ENCODE measurements around the gene PGM5. TPM values are rescaled to one million over a fixed set of nuclear protein-coding genes. Genes with fewer than 3 reads are reported as not detected.

Gene PGM5
- total RNA-seq, 1 experiment from 2014 or later = not detected

DNA sequence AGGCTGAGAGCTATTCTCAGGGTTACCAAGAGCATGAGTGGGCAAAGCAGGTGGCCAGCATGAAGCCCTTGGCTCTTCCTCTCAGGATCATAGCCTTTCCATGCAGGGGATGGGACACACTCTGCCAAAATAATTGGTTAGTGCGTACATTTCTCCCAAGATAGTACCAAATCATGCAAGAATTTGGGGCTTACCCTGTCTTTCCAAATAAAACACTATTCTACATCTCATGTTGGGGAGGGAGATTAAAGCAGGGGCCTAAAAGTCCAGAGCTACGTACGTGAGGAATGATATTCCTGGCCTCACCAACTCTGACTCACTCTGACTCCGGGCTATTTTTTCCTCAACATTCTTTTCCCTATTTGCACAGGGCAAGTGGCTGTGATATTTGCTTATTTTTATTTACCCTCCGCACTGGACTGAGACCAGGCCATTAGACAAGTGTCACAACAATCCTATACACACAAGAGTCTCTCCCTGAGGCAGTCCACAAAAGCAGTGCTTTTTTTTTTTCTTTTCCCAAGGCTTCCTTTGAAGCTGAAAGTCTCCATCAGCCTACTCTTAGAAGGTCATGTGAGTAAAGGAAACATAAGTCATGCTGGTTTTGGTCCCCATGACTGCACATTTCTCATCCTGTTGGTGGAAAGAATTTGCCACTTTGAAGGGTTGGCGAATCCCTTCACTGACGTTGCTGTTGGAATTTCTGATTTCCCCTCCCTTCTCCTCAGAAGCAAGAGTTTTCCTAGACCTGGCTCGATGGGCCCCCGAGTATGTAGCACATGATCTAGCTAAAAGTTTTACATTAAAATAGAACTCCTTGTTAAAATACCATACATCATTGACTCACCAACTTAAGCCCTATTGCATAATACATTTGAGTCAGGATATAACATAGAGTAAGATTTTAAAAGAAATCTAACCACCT is 144.3 kb downstream of the PGM5 start:
- H3K14ac ChIP-seq (ENCODE audit: insufficient read depth, low read length) = no peak overlapping the region
- no peak overlapping the region for H4K91ac ChIP-seq (ENCODE audit: insufficient read length, low read depth, low read length)
- no peak overlapping the region for H2BK20ac ChIP-seq (ENCODE audit: low read depth, low read length, poor library complexity, severe bottlenecking)
- no peak overlapping the region for H4K5ac ChIP-seq (ENCODE audit: insufficient read length, low read depth, low read length)
- no peak overlapping the region for H2AK5ac ChIP-seq (ENCODE audit: insufficient read length, low read length)
- no peak overlapping the region for H3K4ac ChIP-seq (ENCODE audit: low read depth, low read length)
- no peak overlapping the region for H3K4me2 ChIP-seq (ENCODE audit: insufficient read depth, insufficient read length, low read length)
- no peaks in the 10 kb centered on the region for H4K20me1 ChIP-seq (ENCODE audit: control insufficient read depth, insufficient read depth, insufficient read length)
- no peak overlapping the region for H2BK120ac ChIP-seq (ENCODE audit: low read depth, low read length, poor library complexity, severe bottlenecking)
- no peak overlapping the region for H2BK15ac ChIP-seq (ENCODE audit: low read depth, low read length)
- no peaks in the 10 kb centered on the region for H3K9me3 ChIP-seq (ENCODE audit: control insufficient read depth, low read depth, low read length)
- no peak overlapping the region for H3K23ac ChIP-seq (ENCODE audit: insufficient read length, low read depth, low read length)
- no peak overlapping the region for H3K18ac ChIP-seq (ENCODE audit: insufficient read length, low read depth, low read length)
- H3T11ph ChIP-seq (ENCODE audit: low read length) = no peak overlapping the region
- no CpG with 5 or more reads among the region's 9 CpGs for WGBS (ENCODE audit: extremely low coverage, insufficient read length, low lambda C conversion rate)
- no peaks in the 10 kb centered on the region for H3K79me1 ChIP-seq (ENCODE audit: insufficient read depth, low read depth, low read length, poor library complexity, severe bottlenecking)
- H3K79me2 ChIP-seq (ENCODE audit: insufficient read depth, low read length) = no peaks in the 10 kb centered on the region
- no peak overlapping the region; a peak in 1 of 7 replicates for H3K27ac Mint-ChIP-seq
- peaks cover 19% of the 10 kb centered on the region for H3K27me3 ChIP-seq (ENCODE audit: insufficient read depth, low read length)
- H3K36me3 Mint-ChIP-seq (ENCODE audit: insufficient read depth in 1 of 3, low read depth in 3 of 3) = no peaks in the 10 kb centered on the region
- H3K56ac ChIP-seq (ENCODE audit: insufficient read length, low read depth, low read length) = no peak overlapping the region
- H3K23me2 ChIP-seq (ENCODE audit: insufficient read length, low read depth, low read length, poor library complexity, severe bottlenecking) = no peaks in the 10 kb centered on the region
- no peak overlapping the region for H2BK12ac ChIP-seq (ENCODE audit: insufficient read length, low read depth, low read length)
- no peak overlapping the region for H3K9ac ChIP-seq (ENCODE audit: extremely low read depth, insufficient read length, low read length)
- H3K4me1 ChIP-seq (ENCODE audit: insufficient read depth, low read length) = no peaks in the 10 kb centered on the region
- no peak for DNase-seq
- no peaks in the 10 kb centered on the region for H3K9me3 Mint-ChIP-seq
- no peak overlapping the region for H3K27ac ChIP-seq (ENCODE audit: insufficient read length, low read depth, low read length)
- peaks cover 100% of the 10 kb centered on the region for H3K27me3 Mint-ChIP-seq (ENCODE audit: low read depth)
- TF ChIP-seq, protein P1, sequence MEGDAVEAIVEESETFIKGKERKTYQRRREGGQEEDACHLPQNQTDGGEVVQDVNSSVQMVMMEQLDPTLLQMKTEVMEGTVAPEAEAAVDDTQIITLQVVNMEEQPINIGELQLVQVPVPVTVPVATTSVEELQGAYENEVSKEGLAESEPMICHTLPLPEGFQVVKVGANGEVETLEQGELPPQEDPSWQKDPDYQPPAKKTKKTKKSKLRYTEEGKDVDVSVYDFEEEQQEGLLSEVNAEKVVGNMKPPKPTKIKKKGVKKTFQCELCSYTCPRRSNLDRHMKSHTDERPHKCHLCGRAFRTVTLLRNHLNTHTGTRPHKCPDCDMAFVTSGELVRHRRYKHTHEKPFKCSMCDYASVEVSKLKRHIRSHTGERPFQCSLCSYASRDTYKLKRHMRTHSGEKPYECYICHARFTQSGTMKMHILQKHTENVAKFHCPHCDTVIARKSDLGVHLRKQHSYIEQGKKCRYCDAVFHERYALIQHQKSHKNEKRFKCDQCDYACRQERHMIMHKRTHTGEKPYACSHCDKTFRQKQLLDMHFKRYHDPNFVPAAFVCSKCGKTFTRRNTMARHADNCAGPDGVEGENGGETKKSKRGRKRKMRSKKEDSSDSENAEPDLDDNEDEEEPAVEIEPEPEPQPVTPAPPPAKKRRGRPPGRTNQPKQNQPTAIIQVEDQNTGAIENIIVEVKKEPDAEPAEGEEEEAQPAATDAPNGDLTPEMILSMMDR (conservative IDR thresholded peaks at IDR 0.05) = no peak
- H3K4me1 Mint-ChIP-seq = peaks cover 0 to 2% of the 10 kb centered on the region in 2 experiments; a peak in 1 of 4 replicates
- H2BK5ac ChIP-seq (ENCODE audit: insufficient read length, low read length) = no peak overlapping the region
- no peak overlapping the region for H3K4me3 Mint-ChIP-seq
- no peak overlapping the region for H2AFZ ChIP-seq (ENCODE audit: low read length)
- no peak overlapping the region for H4K8ac ChIP-seq (replicated peaks; ENCODE audit: insufficient read length, low read depth, low read length)
